DMS153 treated with DMSO at 0.1 percent for 48 hours (cell line): Measurements from ENCODE around the gene KRT33B.
"Not testable (repeated sequence)": the region's sequence is repeated elsewhere in the genome, so short reads cannot be mapped to it uniquely, and the experiment has no call there.

Experiments used
- DNase-seq: peaks from one replicate; lab custom pipeline; 2025; ENCODE audit not compliant: unreplicated experiment; lab: John Stamatoyannopoulos, UW

The KRT33B gene

DNA sequence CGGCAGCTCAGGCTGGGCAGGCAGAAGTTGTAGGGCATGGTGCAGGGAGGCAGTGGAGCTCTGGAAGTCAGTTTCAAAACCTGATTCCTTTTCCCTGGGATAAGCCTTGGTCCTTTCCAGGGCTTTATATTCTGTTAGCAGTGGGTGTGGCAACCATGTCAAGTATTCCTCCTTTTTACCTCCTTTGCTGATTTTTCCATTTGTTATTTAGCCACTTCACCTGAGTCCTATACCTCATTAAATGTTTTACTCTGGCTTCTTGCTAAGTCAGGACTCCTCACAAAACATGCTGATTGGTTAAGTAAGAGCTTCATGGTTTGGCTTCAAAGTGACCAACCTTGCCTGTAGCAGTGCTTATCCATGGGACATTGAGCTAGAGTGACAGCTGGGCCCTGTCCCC lies at the start of gene KRT33B:
Gene KRT33B (minus strand): TSS at position 101 of the 400 bp plus-strand sequence. CDS start 63 bp downstream, at position 38.
- DNase-seq, result no peak

- no peak for DNase-seq
Observed at GRCh38 chr17:41418116-41418860, 48.7 kb upstream of the KRT33B start.

GRCh38 chr17:41417576-41418015 lies 48.0 kb upstream of the KRT33B start:
- no peak for DNase-seq

- DNase-seq, result peak; percentile 34
Observed at GRCh38 chr17:41417127-41417526, 47.5 kb upstream of the KRT33B start.

DNA sequence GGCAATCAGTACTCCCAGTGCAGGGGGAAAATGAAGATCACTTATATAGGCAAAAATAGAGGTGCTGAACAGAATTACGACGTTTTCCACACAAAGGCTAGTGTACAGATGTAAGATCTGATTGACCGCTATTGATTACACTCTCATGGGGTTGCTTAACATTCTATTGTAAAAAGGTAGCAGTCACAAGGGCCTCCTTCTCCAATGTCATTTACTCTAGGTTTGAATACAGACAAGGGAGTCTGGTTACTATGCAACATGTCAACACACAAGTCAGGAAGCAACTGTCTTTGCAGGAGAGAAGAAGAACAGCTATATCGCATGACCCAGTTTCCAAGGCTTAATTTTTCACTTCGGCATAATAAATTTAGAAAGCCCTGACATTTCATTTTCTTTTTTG lies 46.9 kb upstream of the KRT33B start:
- DNase-seq, result peak; percentile 60

DNA sequence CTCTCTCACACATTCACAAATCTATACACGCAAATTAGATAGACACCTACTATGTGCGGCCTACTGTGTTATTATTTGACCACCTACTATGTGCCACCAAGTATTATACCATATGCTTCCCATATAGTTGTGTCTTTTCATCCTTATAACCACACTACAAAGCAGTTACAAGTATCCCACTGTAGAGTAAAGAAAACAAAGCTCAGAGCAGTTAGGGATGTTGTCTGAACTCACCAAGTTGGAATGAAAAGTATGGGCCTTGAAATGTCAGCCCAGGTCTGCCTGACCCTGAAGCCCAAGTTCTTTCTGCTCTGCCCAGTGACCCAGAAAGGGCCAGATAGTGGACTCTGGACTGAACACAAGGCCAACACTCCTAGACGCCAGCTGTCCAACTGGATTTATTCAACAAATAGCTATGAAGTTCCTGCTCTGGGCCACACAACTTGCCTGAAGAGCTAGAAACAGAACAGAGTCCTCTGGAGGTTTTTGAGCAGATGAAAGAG lies 46.3 kb upstream of the KRT33B start:
- no peak for DNase-seq

- DNase-seq, result no peak
Observed at GRCh38 chr17:41415411-41415810, 45.8 kb upstream of the KRT33B start.

GRCh38 chr17:41413982-41414381 lies 44.4 kb upstream of the KRT33B start:
- DNase-seq, result no peak

- no peak for DNase-seq
Observed at GRCh38 chr17:41413353-41413957, 43.8 kb upstream of the KRT33B start.

DNA sequence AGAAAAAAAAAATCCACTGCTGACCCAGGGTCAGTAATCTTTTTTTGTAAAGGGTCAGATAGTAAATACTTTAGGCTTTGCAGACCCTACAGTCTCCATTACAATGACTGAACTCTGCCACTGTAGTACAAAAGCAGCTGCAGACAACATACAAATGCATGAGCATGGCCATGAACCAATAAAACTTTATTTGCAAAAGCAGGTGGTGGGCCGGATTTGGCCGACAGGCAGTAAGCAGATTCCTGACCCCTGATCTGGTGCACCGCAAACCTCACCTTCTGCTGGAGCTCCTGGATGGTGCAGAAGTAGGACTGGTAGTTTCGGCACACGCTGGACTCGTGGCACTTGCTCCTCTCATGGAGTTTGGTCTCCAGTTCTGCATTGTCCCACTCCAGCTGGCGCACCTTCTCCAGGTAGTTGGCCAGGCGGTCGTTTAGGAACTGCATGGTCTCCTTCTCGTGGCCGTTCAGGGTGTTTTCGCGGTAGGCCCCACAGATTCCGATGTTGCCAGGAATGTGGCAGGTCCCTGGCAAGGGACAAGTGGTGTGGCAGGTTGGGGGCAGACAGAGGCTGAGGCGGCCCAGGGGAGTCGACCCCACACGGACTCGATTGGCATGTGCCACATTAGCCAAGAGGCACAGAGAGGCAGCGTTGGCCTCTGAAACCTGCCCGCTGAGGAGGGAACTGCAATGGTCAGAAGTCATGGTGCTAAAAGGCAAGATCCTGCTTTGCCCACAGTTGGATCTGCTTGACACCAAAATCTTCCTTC lies 41.6 kb upstream of the KRT33B start:
- DNase-seq, result no peak

DNA sequence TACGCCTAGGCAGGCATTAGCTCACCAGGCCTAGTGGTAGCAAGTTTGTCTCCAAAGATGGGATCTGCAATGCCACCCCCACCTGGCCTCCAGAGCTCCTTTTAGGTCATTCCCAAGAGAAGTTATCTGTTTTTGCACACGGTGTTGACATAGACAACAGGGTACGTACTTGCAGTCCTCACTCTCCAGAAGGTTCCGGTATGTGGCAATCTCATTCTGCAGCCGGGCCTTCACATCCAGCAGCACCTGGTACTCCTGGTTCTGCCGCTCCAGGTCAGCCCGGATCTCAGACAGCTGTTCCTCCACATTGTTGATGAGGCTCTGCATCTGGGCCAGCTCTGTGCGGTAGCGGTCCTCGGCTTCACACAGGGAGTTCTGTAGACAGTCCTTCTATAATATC lies 37.6 kb upstream of the KRT33B start:
- DNase-seq, result no peak

GRCh38 chr17:41406205-41406604 lies 36.6 kb upstream of the KRT33B start:
- no peak for DNase-seq

GRCh38 chr17:41404024-41404671 lies 34.5 kb upstream of the KRT33B start:
- no peak for DNase-seq

DNA sequence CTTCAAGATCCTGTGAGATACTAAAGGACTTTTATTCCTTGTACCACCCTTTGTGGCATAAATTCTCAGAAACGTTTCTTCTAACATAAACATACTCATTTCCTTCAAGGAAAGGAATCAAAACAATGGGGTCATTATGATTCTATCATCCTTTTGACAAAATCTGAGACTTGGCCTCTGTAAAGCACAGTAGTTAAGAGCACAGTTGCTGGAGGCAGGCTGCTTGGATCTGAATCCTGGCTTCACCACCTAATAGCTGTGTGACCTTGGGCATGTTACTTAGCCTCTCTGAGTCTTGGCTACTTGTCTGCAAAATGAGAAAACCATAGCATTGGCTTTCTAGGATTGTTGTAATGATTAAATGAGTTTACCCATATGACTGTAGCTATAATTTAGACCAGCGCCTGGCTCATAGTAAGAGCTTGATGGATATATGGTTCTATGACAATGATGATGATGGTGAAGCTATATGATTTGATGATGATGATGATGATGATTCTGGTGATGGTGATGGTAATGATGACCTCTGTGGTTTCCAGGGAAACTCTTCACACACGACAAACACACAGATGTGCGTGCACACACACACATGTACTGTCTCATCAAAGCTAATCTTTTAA lies 33.9 kb upstream of the KRT33B start:
- DNase-seq, result no peak

GRCh38 chr17:41402161-41402560 lies 32.5 kb upstream of the KRT33B start:
- no peak for DNase-seq

GRCh38 chr17:41396996-41397660 lies 27.5 kb upstream of the KRT33B start, which contains the start of gene KRT31:
TSS of gene KRT31 (minus strand) at chr17:41397608. CDS start at chr17:41397539, 69 bp downstream.
- DNase-seq, result no peak

DNA sequence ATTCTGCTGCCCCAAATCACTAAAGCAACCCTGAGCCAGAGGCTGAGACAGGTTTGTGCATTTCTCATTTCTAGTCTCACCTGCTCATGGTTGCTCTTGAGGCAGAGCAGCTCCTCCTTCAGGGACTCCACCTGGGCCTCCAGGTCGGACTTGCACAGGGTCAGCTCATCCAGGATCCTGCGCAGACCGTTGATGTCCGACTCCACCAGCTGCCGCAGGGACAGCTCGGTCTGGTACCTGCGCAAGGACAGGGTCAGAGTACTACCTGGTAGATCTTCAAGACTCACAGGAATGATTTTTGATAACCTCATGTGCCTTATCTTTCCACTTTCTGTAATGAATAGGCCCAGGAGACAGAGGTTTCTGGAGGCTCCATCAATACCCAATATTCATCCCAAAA lies 26.7 kb upstream of the KRT33B start:
- DNase-seq, result no peak

DNA sequence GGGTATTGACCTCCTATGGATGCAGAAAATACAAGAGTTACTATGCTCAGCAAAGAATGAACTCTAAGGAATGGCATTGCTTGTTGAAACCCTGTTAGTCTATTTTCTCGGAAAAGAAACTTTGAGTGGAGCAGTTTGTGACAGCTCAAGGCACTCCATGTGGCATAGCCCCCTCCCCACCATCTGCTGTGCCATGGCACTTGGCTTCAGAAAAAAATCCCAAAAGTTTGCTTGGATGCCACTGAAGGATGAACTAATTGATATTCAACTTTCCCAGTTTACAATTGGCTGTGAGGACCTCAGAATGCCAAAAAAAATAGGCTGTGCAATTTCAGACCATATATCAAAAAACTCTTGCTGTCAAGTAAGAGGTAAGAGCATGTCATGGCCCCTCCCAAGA lies 26.0 kb upstream of the KRT33B start:
- DNase-seq, result no peak

- not testable (repeated sequence) for DNase-seq
Observed at GRCh38 chr17:41395044-41395443, 25.4 kb upstream of the KRT33B start.
